Glutamatergic neuron (in vitro differentiated cells): Measurements from ENCODE around the gene TLCD3B. TPM values are rescaled to one million over a fixed set of nuclear protein-coding genes. Genes with fewer than 3 reads are reported as not detected.
A peak's percentile ranks its signal among the peaks of the same experiment; 100 is the strongest.

Experiments used
- DNase-seq: peaks from one replicate; pipeline ENCODE4 v3.0.0; 2022
- H3K27ac Mint-ChIP-seq: one replicate; pipeline ENCODE4 v1.8.0; 2020; ENCODE audit warnings: mild to moderate bottlenecking, mixed read lengths, inconsistent platforms; ENCODE audit not compliant: unreplicated experiment
- H3K27me3 Mint-ChIP-seq: one replicate; pipeline ENCODE4 v1.8.0; 2020; ENCODE audit warnings: mild to moderate bottlenecking, moderate library complexity, mixed read lengths, inconsistent platforms; ENCODE audit not compliant: unreplicated experiment
- H3K36me3 Mint-ChIP-seq: one replicate; pipeline ENCODE4 v1.8.0; 2020; ENCODE audit warnings: mild to moderate bottlenecking, mixed read lengths, inconsistent platforms; ENCODE audit not compliant: unreplicated experiment
- H3K4me1 Mint-ChIP-seq: one replicate; pipeline ENCODE4 v1.8.0; 2020; ENCODE audit warnings: mild to moderate bottlenecking, low read depth, mixed read lengths, inconsistent platforms; ENCODE audit not compliant: unreplicated experiment
- H3K4me3 Mint-ChIP-seq: one replicate; pipeline ENCODE4 v1.8.0; 2020; ENCODE audit warnings: mild to moderate bottlenecking, mixed read lengths, inconsistent platforms; ENCODE audit not compliant: unreplicated experiment
- H3K9me3 Mint-ChIP-seq: one replicate; pipeline ENCODE4 v1.8.0; 2020; ENCODE audit warnings: mild to moderate bottlenecking, moderate library complexity, mixed read lengths, inconsistent platforms; ENCODE audit not compliant: unreplicated experiment
- CTCF ChIP-seq: fragments of 200-600 bp; sonication (generic); IDR thresholded peaks from one replicate; pipeline ENCODE4 v1.5.0; 2021; ENCODE audit not compliant: partially characterized antibody, unreplicated experiment
- total RNA-seq: library from RNA; stranded (reverse); fragmentation: NEBNext Ultra II Directional; extraction: Animal tissue kit (Norgen Biotek cat#: 25700); gene quantifications from one replicate; pipeline ENCODE4 v1.2.1, GENCODE V29; 2021; ENCODE audit not compliant: unreplicated experiment

The TLCD3B gene
- total RNA-seq, 1 donor from 2014 or later: 253 TPM

GRCh38 chr16:29975811-29976511, 55.1 kb downstream of the TLCD3B start:
- Mint-ChIP-seq H3K4me1 (peaks cover 25% of the 10 kb centered on the region), H3K36me3 (peaks cover 4% of the 10 kb centered on the region), H3K27ac (peak overlapping the region; percentile 83), H3K9me3 (peaks cover 18% of the 10 kb centered on the region), H3K4me3 (peak overlapping the region; percentile 94), H3K27me3 (peaks cover 7% of the 10 kb centered on the region)
- no peak for TF ChIP-seq CTCF
- DNase-seq: no peak

- no peak for TF ChIP-seq CTCF
- Mint-ChIP-seq H3K4me3 (peak overlapping the region; percentile 94), H3K9me3 (peaks cover 18% of the 10 kb centered on the region), H3K36me3 (no peaks in the 10 kb centered on the region), H3K4me1 (peaks cover 25% of the 10 kb centered on the region), H3K27me3 (peaks cover 7% of the 10 kb centered on the region), H3K27ac (peak overlapping the region; percentile 83)
- no peak for DNase-seq
Observed at GRCh38 chr16:29975134-29975538, 55.9 kb downstream of the TLCD3B start.

Other genes starting within 250 kb of the TLCD3B start
- 31.9 TPM for gene KIF22, start 240.5 kb downstream of the TLCD3B start, total RNA-seq
- 369 TPM for gene MAZ, start 224.7 kb downstream of the TLCD3B start, total RNA-seq
- gene PRRT2, start 219.1 kb downstream of the TLCD3B start, total RNA-seq: 91.0 TPM
- 110 TPM for gene PAGR1, start 215.1 kb downstream of the TLCD3B start, total RNA-seq
- 82.7 TPM for gene MVP, start 210.8 kb downstream of the TLCD3B start, total RNA-seq
- gene CDIPT, start 168.0 kb downstream of the TLCD3B start, total RNA-seq: 71.0 TPM
- gene SEZ6L2, start 131.7 kb downstream of the TLCD3B start, total RNA-seq: 176 TPM
- gene ASPHD1, start 130.8 kb downstream of the TLCD3B start, total RNA-seq: 56.4 TPM
- gene KCTD13, start 105.0 kb downstream of the TLCD3B start, total RNA-seq: 18.4 TPM
- 88.0 TPM for gene TMEM219, start 69.2 kb downstream of the TLCD3B start, total RNA-seq
- gene TAOK2, start 57.4 kb downstream of the TLCD3B start, total RNA-seq: 58.5 TPM
- 12.2 TPM for gene HIRIP3, start 35.7 kb downstream of the TLCD3B start, total RNA-seq
- 71.4 TPM for gene INO80E, start 35.0 kb downstream of the TLCD3B start, total RNA-seq
- 4.2 TPM for gene DOC2A, start 20.2 kb downstream of the TLCD3B start, total RNA-seq
- gene C16orf92, start 8.1 kb downstream of the TLCD3B start, total RNA-seq: not detected
- gene ALDOA, start 34.5 kb upstream of the TLCD3B start, total RNA-seq: 437 TPM
- gene PPP4C, start 44.7 kb upstream of the TLCD3B start, total RNA-seq: 124 TPM
- 0.86 TPM for gene TBX6, start 60.7 kb upstream of the TLCD3B start, total RNA-seq
- 57.9 TPM for gene YPEL3, start 64.9 kb upstream of the TLCD3B start, total RNA-seq
- gene GDPD3, start 82.3 kb upstream of the TLCD3B start, total RNA-seq: 4.9 TPM
- gene MAPK3, start 91.9 kb upstream of the TLCD3B start, total RNA-seq: 63.0 TPM
- gene CORO1A, start 152.3 kb upstream of the TLCD3B start, total RNA-seq: 75.2 TPM
- gene BOLA2B, start 162.4 kb upstream of the TLCD3B start, total RNA-seq: 74.6 TPM
- 16.6 TPM for gene SLX1A, start 162.6 kb upstream of the TLCD3B start, total RNA-seq
- 15.8 TPM for gene SULT1A3, start 168.0 kb upstream of the TLCD3B start, total RNA-seq
- gene NPIPB13, start 217.2 kb upstream of the TLCD3B start, total RNA-seq: 27.5 TPM